ENCODE data around the gene PACSIN2.
"Not testable (repeated sequence)": the region's sequence is repeated elsewhere in the genome, so short reads cannot be mapped to it uniquely, and the experiment has no call there.

PACSIN2 gene

GRCh38 chr22:42963231-42963595, 51.7 kb downstream of the PACSIN2 start:
- DNase-seq = no peak

GRCh38 chr22:42962295-42963230, 52.4 kb downstream of the PACSIN2 start:
- peak; percentile 10 for DNase-seq

- DNase-seq = no peak
Observed at GRCh38 chr22:42961810-42962209, 53.1 kb downstream of the PACSIN2 start.

GRCh38 chr22:42961400-42961690, 53.6 kb downstream of the PACSIN2 start:
- not testable (repeated sequence) for DNase-seq

GRCh38 chr22:42960531-42961399, 54.2 kb downstream of the PACSIN2 start:
- DNase-seq = no peak

- no peak for DNase-seq
Observed at GRCh38 chr22:42959576-42960509, 55.1 kb downstream of the PACSIN2 start.

GRCh38 chr22:42958937-42959336, 56.0 kb downstream of the PACSIN2 start:
- DNase-seq = no peak

GRCh38 chr22:42957958-42958357, 57.0 kb downstream of the PACSIN2 start:
- no peak for DNase-seq

- DNase-seq = no peak
Observed at GRCh38 chr22:42957544-42957943, 57.4 kb downstream of the PACSIN2 start.

GRCh38 chr22:42955848-42956247, 59.1 kb downstream of the PACSIN2 start:
- DNase-seq = no peak

GRCh38 chr22:42955087-42955635, 59.8 kb downstream of the PACSIN2 start:
- DNase-seq = no peak

- not testable (repeated sequence) for DNase-seq
Observed at GRCh38 chr22:42953751-42954150, 61.2 kb downstream of the PACSIN2 start.

GRCh38 chr22:42951093-42951710, 63.7 kb downstream of the PACSIN2 start:
- DNase-seq = no peak

GRCh38 chr22:42950281-42950680, 64.7 kb downstream of the PACSIN2 start:
- DNase-seq = no peak

- DNase-seq = no peak
Observed at GRCh38 chr22:42949159-42949558, 65.8 kb downstream of the PACSIN2 start.

- no peak for DNase-seq
Observed at GRCh38 chr22:42948294-42948693, 66.7 kb downstream of the PACSIN2 start.

GRCh38 chr22:42947211-42947990, 67.5 kb downstream of the PACSIN2 start:
- no peak for DNase-seq

- DNase-seq = no peak
Observed at GRCh38 chr22:42946546-42947198, 68.3 kb downstream of the PACSIN2 start.

GRCh38 chr22:42945736-42946135, 69.2 kb downstream of the PACSIN2 start:
- no peak for DNase-seq

GRCh38 chr22:42945027-42945426, 69.9 kb downstream of the PACSIN2 start:
- DNase-seq = no peak

GRCh38 chr22:42944409-42944808, 70.5 kb downstream of the PACSIN2 start:
- no peak for DNase-seq
